ENCODE measurements around the gene LIPH. TPM values are rescaled to one million over a fixed set of nuclear protein-coding genes. Genes with fewer than 3 reads are reported as not detected.

The LIPH gene
- total RNA-seq, 4 donors from 2014 or later, result 0.06 to 0.34 TPM; not detected in 2

DNA sequence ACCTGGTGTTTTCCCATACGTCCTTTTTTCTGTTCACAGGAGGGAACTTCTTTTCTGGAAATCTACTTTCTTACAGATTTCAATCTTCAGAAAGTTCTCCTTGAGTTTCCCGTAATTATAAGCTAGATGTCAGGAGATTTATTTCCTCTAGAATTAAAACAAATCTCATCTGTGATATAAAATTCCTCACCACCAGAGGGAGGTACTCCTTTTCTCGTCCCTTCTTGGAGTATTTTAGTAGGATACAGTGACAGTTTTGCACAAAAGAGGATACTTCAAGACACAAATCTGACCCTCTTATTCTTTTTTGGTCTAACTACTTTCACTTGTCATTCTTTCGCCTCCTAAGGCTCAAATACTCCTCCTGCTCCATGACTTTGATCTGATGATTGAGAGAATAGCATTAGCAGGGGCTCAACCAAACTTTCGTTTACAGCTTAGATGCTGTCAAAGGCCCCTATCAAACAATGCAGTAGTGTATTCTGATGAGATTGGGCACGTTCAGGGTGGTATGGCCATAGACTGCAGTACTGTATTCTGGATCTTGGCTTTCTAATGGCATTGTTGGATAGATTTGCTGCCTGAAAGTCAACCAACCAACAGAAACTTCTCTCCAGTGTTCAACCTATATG is 91.6 kb downstream of the LIPH start:
- no peaks in the 10 kb centered on the region for H3K27me3 ChIP-seq
- H3K36me3 ChIP-seq, result peaks cover 0 to 32% (median 17%) of the 10 kb centered on the region in 4 donors
- TF ChIP-seq, protein P1, sequence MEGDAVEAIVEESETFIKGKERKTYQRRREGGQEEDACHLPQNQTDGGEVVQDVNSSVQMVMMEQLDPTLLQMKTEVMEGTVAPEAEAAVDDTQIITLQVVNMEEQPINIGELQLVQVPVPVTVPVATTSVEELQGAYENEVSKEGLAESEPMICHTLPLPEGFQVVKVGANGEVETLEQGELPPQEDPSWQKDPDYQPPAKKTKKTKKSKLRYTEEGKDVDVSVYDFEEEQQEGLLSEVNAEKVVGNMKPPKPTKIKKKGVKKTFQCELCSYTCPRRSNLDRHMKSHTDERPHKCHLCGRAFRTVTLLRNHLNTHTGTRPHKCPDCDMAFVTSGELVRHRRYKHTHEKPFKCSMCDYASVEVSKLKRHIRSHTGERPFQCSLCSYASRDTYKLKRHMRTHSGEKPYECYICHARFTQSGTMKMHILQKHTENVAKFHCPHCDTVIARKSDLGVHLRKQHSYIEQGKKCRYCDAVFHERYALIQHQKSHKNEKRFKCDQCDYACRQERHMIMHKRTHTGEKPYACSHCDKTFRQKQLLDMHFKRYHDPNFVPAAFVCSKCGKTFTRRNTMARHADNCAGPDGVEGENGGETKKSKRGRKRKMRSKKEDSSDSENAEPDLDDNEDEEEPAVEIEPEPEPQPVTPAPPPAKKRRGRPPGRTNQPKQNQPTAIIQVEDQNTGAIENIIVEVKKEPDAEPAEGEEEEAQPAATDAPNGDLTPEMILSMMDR (IDR thresholded peaks at IDR 0.05), result no peak
- TF ChIP-seq POLR2AphosphoS5 (IDR thresholded peaks at IDR 0.05), result no peak
- TF ChIP-seq EP300 (IDR thresholded peaks at IDR 0.05), result no peak
- TF ChIP-seq POLR2A (IDR thresholded peaks at IDR 0.05; ENCODE audit: low read depth), result no peak
- H3K4me1 ChIP-seq, result no peaks in the 10 kb centered on the region
- H3K27ac ChIP-seq (replicated peaks in 1 of 4), result no peak overlapping the region
- intact Hi-C loops (cut with DNase I), result no loop called here
- 83% methylated on average over 6 of the region's 6 CpGs for WGBS
- H3K4me3 ChIP-seq, result no peak overlapping the region
- H3K9me3 ChIP-seq, result no peaks in the 10 kb centered on the region
- DNase-seq (ENCODE audit: extremely low spot score), result no peak

DNA sequence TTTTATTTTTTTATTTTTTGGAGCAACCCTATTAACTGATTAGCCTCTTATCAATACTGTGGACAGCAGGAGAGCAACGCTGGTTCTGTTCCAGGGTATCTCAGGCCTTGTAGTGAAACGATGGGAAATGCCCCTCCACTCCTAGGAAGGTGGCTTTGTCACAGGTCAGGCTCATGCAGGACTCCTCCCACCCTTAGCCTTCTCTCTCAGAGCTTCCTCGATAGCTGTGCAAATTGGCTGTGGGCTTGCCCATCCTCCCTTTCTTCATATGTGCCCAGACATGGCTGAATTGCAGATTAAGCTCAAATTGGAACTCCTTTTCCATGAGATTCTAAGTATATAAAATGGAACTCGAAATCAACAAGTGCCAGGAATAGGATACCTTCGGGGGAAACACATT is 92.1 kb downstream of the LIPH start:
- WGBS, result 91% methylated on average over 5 of the region's 5 CpGs
- no peaks in the 10 kb centered on the region for H3K9me3 ChIP-seq
- no peak overlapping the region for H3K4me3 ChIP-seq
- TF ChIP-seq POLR2A (IDR thresholded peaks at IDR 0.05; ENCODE audit: low read depth) (no peak), EP300 (IDR thresholded peaks at IDR 0.05) (no peak), POLR2AphosphoS5 (IDR thresholded peaks at IDR 0.05) (no peak)
- TF ChIP-seq, protein P1 (IDR thresholded peaks at IDR 0.05), result no peak
- no peaks in the 10 kb centered on the region for H3K27me3 ChIP-seq
- DNase-seq (ENCODE audit: extremely low spot score), result no peak
- H3K4me1 ChIP-seq, result no peaks in the 10 kb centered on the region
- peaks cover 0 to 27% (median 12%) of the 10 kb centered on the region in 4 donors for H3K36me3 ChIP-seq
- no peak overlapping the region for H3K27ac ChIP-seq (replicated peaks in 1 of 4)
- intact Hi-C loops (cut with DNase I), result no loop called here

DNA sequence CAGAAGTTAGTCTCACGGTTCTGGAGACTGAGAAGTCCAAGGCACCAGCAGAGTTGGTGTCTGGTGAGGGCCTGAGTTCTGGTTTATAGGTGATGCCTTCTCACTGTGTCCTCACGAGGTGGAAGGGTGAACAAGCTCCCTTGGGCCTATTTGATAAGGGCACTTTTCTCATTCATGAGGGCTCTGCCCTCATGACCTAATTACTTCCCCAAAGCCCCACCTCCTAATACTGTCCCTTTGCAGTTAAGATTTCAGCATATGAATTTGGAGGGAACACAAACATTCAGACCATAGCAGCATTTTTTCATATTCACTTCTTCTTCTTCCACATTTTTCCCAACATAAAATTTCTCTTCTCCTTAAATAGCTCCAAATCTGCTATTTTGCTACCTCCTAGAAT is 95.0 kb downstream of the LIPH start:
- 85% methylated on average over 2 of the region's 2 CpGs for WGBS
- Histone ChIP-seq H3K4me3 (no peak overlapping the region), H3K27ac (replicated peaks in 1 of 4) (no peak overlapping the region), H3K9me3 (no peaks in the 10 kb centered on the region), H3K4me1 (no peaks in the 10 kb centered on the region), H3K36me3 (peaks cover 0 to 12% (median 2%) of the 10 kb centered on the region in 4 donors), H3K27me3 (no peaks in the 10 kb centered on the region)
- DNase-seq (ENCODE audit: extremely low spot score), result no peak
- TF ChIP-seq POLR2A (IDR thresholded peaks at IDR 0.05; ENCODE audit: low read depth) (no peak), EP300 (IDR thresholded peaks at IDR 0.05) (no peak), POLR2AphosphoS5 (IDR thresholded peaks at IDR 0.05) (no peak)
- TF ChIP-seq, protein P1 (IDR thresholded peaks at IDR 0.05), result no peak
- intact Hi-C loops (cut with DNase I), result no loop called here

Other genes starting within 250 kb of the LIPH start
- 10 to 100 TPM; 12.8 to 44.9 (median 19.6) TPM for gene MAP3K13, start 189.5 kb downstream of the LIPH start, total RNA-seq
- 1 to 10 TPM; 7.5 to 9.6 (median 8.3) TPM for gene TMEM41A, start 53.6 kb downstream of the LIPH start, total RNA-seq
- gene SENP2, start 33.7 kb upstream of the LIPH start, total RNA-seq, result 10 to 100 TPM; 22.4 to 32.2 (median 26.8) TPM

Measured in esophagus muscularis mucosa (tissue), 4 donors.